K562 (cell line): ENCODE results near the gene TBX6. TPM values are rescaled to one million over a fixed set of nuclear protein-coding genes. Genes with fewer than 3 reads are reported as not detected.

Source experiments
- ASH1L ChIP-seq: fragments of 450-650 bp; IDR thresholded peaks from 2 replicates; pipeline ENCODE4 v1.6.1; 2018; ENCODE audit warnings: borderline replicate concordance, mild to moderate bottlenecking, low read depth; ENCODE audit not compliant: partially characterized antibody
- CEBPB ChIP-seq: fragments of 450-650 bp; IDR thresholded peaks from 2 replicates; pipeline ENCODE4 v1.6.1; 2016; ENCODE audit warnings: missing genetic modification characterization, missing compliant biosample characterization
- ELF4 ChIP-seq: fragments of 450-650 bp; formaldehyde crosslinking; IDR thresholded peaks from 2 replicates; pipeline ENCODE4 v1.4.0; 2022; ENCODE audit warnings: missing genetic modification characterization
- FOSL1 ChIP-seq: fragments of 200-800 bp; sonication (Bioruptor generic); conservative IDR thresholded peaks from 2 replicates; pipeline ENCODE4 v1.6.1; 2016; ENCODE audit warnings: missing genetic modification characterization, missing compliant biosample characterization
- MYBL2 ChIP-seq, 2 experiments: fragments of 450-650 bp in 1 of 2; sonication (generic) in 1 of 2; formaldehyde crosslinking in 1 of 2; IDR thresholded peaks; 2 replicates each; pipeline versions ENCODE4 v1.6.1 to v1.8.1; 2017 to 2022; ENCODE audit warnings: borderline replicate concordance in 1 of 2, inconsistent platforms in 1 of 2, low read depth in 1 of 2, mild to moderate bottlenecking in 1 of 2, missing genetic modification reagents in 1 of 2, moderate library complexity in 1 of 2
- NCOA1 ChIP-seq: fragments of 450-650 bp; IDR thresholded peaks from 2 replicates; pipeline ENCODE4 v1.6.1; 2016; ENCODE audit warnings: low read depth
- SPI1 ChIP-seq: IDR thresholded peaks from 2 replicates; pipeline ENCODE4 v1.6.1; 2011; ENCODE audit warnings: low read depth, low read length, control low read depth, borderline replicate concordance
- TGIF2 ChIP-seq: sonication (generic); formaldehyde crosslinking; IDR thresholded peaks from 2 replicates; pipeline ENCODE4 v1.8.1; 2022; ENCODE audit warnings: mild to moderate bottlenecking, missing genetic modification reagents, moderate library complexity
- TOE1 ChIP-seq, 2 experiments: fragments of 450-650 bp in 1 of 2; sonication (generic) in 1 of 2; formaldehyde crosslinking in 1 of 2; IDR thresholded peaks; 2 replicates each; pipeline versions ENCODE4 v1.7.1 to v1.8.0; 2016 to 2022; ENCODE audit warnings: borderline replicate concordance in 2 of 2, mild to moderate bottlenecking in 2 of 2, antibody characterized with exemption in 1 of 2, inconsistent platforms in 1 of 2, low read depth in 1 of 2, missing genetic modification reagents in 1 of 2, moderate library complexity in 1 of 2
- XRCC3 ChIP-seq: fragments of 450-650 bp; IDR thresholded peaks from 2 replicates; pipeline ENCODE4 v1.6.1; 2017; ENCODE audit warnings: mild to moderate bottlenecking, moderate library complexity
- ZNF121 ChIP-seq: sonication (generic); formaldehyde crosslinking; conservative IDR thresholded peaks from 2 replicates; pipeline ENCODE4 v1.8.0; 2022; ENCODE audit warnings: missing genetic modification reagents
- ZNF766 ChIP-seq: fragments of 200-800 bp; sonication (Bioruptor generic); conservative IDR thresholded peaks from 2 replicates; pipeline ENCODE4 v1.6.1; 2016; ENCODE audit warnings: missing genetic modification characterization, missing compliant biosample characterization
- ZNF780A ChIP-seq: fragments of 250-450 bp; sonication (Bioruptor Pico); IDR thresholded peaks from 2 replicates; pipeline ENCODE4 v1.5.0; 2021; ENCODE audit warnings: mild to moderate bottlenecking
- polyA plus RNA-seq, 8 experiments: library from polyadenylated mRNA; depleted of rRNA in 4 of 8; stranded (reverse) in 5 of 8; unstranded in 3 of 8; fragments of >200 nt; fragmentation: Nextera tagmentation in 2 of 8; fragmentation: Illumina TruSeq in 1 of 8; extraction: Ambion mirVana in 2 of 8; extraction: Trizol in 1 of 8; gene quantifications; 2 replicates each; pipeline versions ENCODE4 v1.2.1 to v1.2.3, GENCODE V29; 2011 to 2014; ENCODE audit warnings: inconsistent platforms in 1 of 8, missing spikeins in 1 of 8
- total RNA-seq, 7 experiments: library from RNA; depleted of rRNA in 6 of 7; stranded (reverse); fragments of >200 nt in 6 of 7; fragmentation: Illumina TruSeq in 2 of 7; extraction: Trizol in 2 of 7; gene quantifications; 2 replicates each; pipeline versions ENCODE4 v1.2.1 to v1.2.3, GENCODE V29; 2011 to 2021; ENCODE audit warnings: low replicate concordance in 1 of 7
- TF ChIP-seq, protein P1 (sequence below): IDR thresholded peaks from 2 replicates; pipeline ENCODE4 v1.6.1; 2012; ENCODE audit warnings: low read depth, low read length, improper control_type of control experiment, borderline replicate concordance
- TF ChIP-seq, protein P2 (sequence below), 2 experiments: fragments of 250-450 bp in 1 of 2; fragments of 450-650 bp in 1 of 2; sonication (Bioruptor Pico) in 1 of 2; IDR thresholded peaks; 2 replicates each; pipeline versions ENCODE4 v1.6.1 to v1.8.0; 2016 to 2021; ENCODE audit warnings: mild to moderate bottlenecking in 2 of 2, moderate library complexity in 2 of 2, missing compliant biosample characterization in 1 of 2, missing genetic modification characterization in 1 of 2
- TF ChIP-seq, protein P3 (sequence below): fragments of 450-650 bp; IDR thresholded peaks from 2 replicates; pipeline ENCODE4 v1.6.1; 2016

TBX6 gene
- total and polyA plus RNA-seq, 9 of the 15 experiments (the other 6 are each of a cell fraction or from before 2014, with no cell fraction given), result 0.07 to 0.58 (median 0.11) TPM; not detected in 2

DNA sequence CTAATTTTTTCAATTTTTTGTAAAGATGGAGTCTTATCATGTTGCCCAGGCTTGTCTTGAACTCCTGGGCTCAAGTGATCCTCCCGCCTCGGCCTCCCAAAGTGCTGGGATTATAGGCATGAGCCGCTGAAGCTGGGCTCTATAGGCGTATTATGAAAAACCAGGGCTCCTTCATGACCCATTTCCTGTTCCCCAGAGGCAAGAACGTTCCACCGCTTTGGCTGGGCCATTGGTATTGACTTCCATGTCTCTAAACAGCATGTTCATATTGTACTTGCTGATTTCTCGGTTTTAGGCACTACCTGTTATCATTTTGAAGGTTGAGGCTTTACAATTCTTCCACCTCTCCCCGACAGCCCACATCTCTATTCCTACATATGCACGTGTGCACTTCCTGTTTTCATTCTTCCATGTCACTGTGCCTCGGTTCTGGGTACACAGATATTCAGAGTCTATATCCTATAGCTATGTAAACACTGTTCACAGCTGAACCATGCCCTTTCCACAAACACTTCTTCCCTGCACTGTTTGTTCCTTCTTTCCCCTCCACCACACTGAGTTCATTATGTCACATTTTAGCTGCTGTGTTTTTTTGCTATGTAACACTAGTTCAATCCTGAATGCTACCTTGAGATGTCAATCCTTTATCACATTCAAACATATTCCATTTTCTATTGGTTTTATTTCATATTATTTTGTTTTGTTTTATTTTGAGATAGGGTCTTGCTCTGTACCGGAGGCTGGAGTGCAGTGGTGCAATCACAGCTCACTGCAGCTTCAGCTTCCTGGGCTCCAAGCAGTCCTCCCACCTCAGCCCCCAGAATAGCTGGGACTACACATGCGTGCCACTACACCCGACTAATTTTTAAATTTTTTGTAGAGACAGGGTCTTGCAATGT is 48.1 kb upstream of the TBX6 start (continued):
- TF ChIP-seq FOSL1 (no peak), ELF4 (CRISPR knock-in tag) (peak; percentile 41; the same call in 1 of the 2 replicates), ZNF766 (CRISPR knock-in tag) (0 out of 2 replicates have a peak, but pooled peaks have one; percentile 43), XRCC3 (no peak), ZNF121 (CRISPR knock-in tag) (no peak), SPI1 (peak; percentile 98), CEBPB (tag) (no peak), TOE1 (IDR thresholded peaks at IDR 0.05; ENCODE audit: borderline replicate concordance) (no peak), TOE1 (CRISPR knock-in tag; IDR thresholded peaks at IDR 0.05; ENCODE audit: borderline replicate concordance, low read depth) (no peak), NCOA1 (no peak), TGIF2 (CRISPR knock-in tag) (no peak), MYBL2 (IDR thresholded peaks at IDR 0.05; ENCODE audit: low read depth) (no peak), MYBL2 (CRISPR knock-in tag; IDR thresholded peaks at IDR 0.05; ENCODE audit: borderline replicate concordance) (no peak), ZNF780A (CRISPR knock-in tag) (no peak), ASH1L (no peak)
- TF ChIP-seq, protein P1, sequence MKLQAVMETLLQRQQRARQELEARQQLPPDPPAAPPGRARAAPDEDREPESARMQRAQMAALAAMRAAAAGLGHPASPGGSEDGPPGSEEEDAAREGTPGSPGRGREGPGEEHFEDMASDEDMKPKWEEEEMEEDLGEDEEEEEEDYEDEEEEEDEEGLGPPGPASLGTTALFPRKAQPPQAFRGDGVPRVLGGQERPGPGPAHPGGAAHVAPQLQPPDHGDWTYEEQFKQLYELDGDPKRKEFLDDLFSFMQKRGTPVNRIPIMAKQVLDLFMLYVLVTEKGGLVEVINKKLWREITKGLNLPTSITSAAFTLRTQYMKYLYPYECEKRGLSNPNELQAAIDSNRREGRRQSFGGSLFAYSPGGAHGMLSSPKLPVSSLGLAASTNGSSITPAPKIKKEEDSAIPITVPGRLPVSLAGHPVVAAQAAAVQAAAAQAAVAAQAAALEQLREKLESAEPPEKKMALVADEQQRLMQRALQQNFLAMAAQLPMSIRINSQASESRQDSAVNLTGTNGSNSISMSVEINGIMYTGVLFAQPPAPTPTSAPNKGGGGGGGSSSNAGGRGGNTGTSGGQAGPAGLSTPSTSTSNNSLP, result no peak
- TF ChIP-seq, protein P2, sequence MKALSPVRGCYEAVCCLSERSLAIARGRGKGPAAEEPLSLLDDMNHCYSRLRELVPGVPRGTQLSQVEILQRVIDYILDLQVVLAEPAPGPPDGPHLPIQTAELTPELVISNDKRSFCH (CRISPR knock-in tag; IDR thresholded peaks at IDR 0.05), result no peak
- TF ChIP-seq, protein P2 (tag; IDR thresholded peaks at IDR 0.05), result no peak
- TF ChIP-seq, protein P3, sequence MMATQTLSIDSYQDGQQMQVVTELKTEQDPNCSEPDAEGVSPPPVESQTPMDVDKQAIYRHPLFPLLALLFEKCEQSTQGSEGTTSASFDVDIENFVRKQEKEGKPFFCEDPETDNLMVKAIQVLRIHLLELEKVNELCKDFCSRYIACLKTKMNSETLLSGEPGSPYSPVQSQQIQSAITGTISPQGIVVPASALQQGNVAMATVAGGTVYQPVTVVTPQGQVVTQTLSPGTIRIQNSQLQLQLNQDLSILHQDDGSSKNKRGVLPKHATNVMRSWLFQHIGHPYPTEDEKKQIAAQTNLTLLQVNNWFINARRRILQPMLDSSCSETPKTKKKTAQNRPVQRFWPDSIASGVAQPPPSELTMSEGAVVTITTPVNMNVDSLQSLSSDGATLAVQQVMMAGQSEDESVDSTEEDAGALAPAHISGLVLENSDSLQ, result 0 out of 2 replicates have a peak, but pooled peaks have one; percentile 19
